ENCODE measurements around the gene BEND6. TPM values are rescaled to one million over a fixed set of nuclear protein-coding genes. Genes with fewer than 3 reads are reported as not detected.
"Not testable (repeated sequence)": the region's sequence is repeated elsewhere in the genome, so short reads cannot be mapped to it uniquely, and the experiment has no call there.

The BEND6 gene
- total RNA-seq, 1 experiment from 2014 or later: not detected

DNA sequence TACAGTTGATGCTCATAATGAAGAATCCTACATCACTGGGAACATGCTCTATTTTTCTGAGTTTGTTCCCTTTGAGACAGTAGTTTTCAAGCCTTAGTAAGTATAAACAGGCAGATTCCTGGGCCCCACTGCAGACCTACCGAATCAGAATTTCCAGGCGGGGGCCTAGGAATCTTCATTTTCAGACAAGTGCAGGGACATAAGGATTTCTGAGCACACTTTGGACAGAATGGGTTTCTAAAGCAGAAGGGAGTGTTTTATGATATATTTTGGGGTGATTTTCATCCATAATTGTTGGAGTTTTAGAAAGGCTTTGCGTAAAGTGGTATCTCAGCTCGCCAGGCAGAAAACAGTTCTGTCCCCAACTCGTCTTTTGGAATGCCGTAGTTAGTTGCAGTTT, 93.0 kb downstream of the BEND6 start:
- H3K9me3 Mint-ChIP-seq (ENCODE audit: unreplicated experiment); H3K27me3 Mint-ChIP-seq (ENCODE audit: insufficient read depth, unreplicated experiment); DNase-seq; H3K4me1 ChIP-seq; H3K27me3 ChIP-seq (replicated peaks; ENCODE audit: control insufficient read depth, insufficient read depth, low read length); BruUV-seq (replicated peaks); H3K4me1 Mint-ChIP-seq (ENCODE audit: low read depth, unreplicated experiment); H3K36me3 ChIP-seq (ENCODE audit: control insufficient read depth, insufficient read depth, low read length); CTCF ChIA-PET; H3K27ac Mint-ChIP-seq (ENCODE audit: unreplicated experiment); H3K9me3 ChIP-seq; H3K4me3 ChIP-seq (ENCODE audit: low read depth, low read length); POLR2A ChIA-PET: not testable (repeated sequence)
- peak overlapping the region; percentile 8 for H3K4me3 Mint-ChIP-seq (ENCODE audit: unreplicated experiment)
- H3K36me3 Mint-ChIP-seq (ENCODE audit: insufficient read depth, unreplicated experiment): peaks cover 23% of the 10 kb centered on the region
- intact Hi-C loops (cut with micrococcal nuclease; ENCODE audit: unreplicated experiment): loop anchor here (2.0 to 5.0 kb wide), 2 partner anchors 39 to 125 kb away; partner anchors contain the start of gene BAG2

DNA sequence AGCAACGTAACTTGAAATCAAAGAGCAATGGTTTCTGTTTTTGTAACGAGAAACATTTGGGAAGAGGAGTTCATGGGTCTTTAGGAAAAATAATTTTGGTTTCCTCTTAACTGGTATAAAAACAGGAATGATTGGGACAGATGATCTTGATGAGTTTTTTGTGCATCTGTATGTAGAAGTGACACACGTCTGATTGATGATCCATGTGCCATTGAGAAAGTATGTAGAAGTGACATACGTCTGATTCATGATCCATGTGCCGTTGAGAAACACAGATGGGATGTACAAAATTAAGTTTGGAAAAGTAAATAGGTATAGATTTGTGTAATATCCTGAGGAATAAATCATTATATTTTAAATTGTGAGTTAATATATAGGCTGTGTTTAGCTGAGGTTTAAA, 93.7 kb downstream of the BEND6 start:
- H3K4me3 ChIP-seq (ENCODE audit: low read depth, low read length): no peak overlapping the region
- no peak for DNase-seq
- Mint-ChIP-seq H3K9me3 (ENCODE audit: unreplicated experiment) (no peaks in the 10 kb centered on the region), H3K36me3 (ENCODE audit: insufficient read depth, unreplicated experiment) (peaks cover 29% of the 10 kb centered on the region), H3K4me1 (ENCODE audit: low read depth, unreplicated experiment) (no peaks in the 10 kb centered on the region), H3K27ac (ENCODE audit: unreplicated experiment) (no peak overlapping the region), H3K27me3 (ENCODE audit: insufficient read depth, unreplicated experiment) (peaks cover 4% of the 10 kb centered on the region), H3K4me3 (ENCODE audit: unreplicated experiment) (no peak overlapping the region)
- no peaks in the 10 kb centered on the region for H3K9me3 ChIP-seq
- H3K4me1 ChIP-seq: 0 out of 2 replicates have a peak, but pooled peaks cover 5% of the 10 kb centered on the region
- H3K27me3 ChIP-seq (replicated peaks; ENCODE audit: control insufficient read depth, insufficient read depth, low read length): no peaks in the 10 kb centered on the region
- no peaks in the 10 kb centered on the region for H3K36me3 ChIP-seq (ENCODE audit: control insufficient read depth, insufficient read depth, low read length)
- intact Hi-C loops (cut with micrococcal nuclease; ENCODE audit: unreplicated experiment): loop anchor here (5.0 kb wide), 1 partner anchor 39 kb away; no protein-coding TSS in a partner anchor
- TF ChIP-seq, protein P1, sequence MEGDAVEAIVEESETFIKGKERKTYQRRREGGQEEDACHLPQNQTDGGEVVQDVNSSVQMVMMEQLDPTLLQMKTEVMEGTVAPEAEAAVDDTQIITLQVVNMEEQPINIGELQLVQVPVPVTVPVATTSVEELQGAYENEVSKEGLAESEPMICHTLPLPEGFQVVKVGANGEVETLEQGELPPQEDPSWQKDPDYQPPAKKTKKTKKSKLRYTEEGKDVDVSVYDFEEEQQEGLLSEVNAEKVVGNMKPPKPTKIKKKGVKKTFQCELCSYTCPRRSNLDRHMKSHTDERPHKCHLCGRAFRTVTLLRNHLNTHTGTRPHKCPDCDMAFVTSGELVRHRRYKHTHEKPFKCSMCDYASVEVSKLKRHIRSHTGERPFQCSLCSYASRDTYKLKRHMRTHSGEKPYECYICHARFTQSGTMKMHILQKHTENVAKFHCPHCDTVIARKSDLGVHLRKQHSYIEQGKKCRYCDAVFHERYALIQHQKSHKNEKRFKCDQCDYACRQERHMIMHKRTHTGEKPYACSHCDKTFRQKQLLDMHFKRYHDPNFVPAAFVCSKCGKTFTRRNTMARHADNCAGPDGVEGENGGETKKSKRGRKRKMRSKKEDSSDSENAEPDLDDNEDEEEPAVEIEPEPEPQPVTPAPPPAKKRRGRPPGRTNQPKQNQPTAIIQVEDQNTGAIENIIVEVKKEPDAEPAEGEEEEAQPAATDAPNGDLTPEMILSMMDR (IDR thresholded peaks at IDR 0.05; ENCODE audit: insufficient read depth in 1 of 2, low read depth in 1 of 2, low read length in 1 of 2, severe bottlenecking in 1 of 2, unreplicated experiment in 1 of 2): no peak
- no TSS peak for BruUV-seq (replicated peaks)
- ChIA-PET POLR2A (no interaction called here), CTCF (no interaction called here)

DNA sequence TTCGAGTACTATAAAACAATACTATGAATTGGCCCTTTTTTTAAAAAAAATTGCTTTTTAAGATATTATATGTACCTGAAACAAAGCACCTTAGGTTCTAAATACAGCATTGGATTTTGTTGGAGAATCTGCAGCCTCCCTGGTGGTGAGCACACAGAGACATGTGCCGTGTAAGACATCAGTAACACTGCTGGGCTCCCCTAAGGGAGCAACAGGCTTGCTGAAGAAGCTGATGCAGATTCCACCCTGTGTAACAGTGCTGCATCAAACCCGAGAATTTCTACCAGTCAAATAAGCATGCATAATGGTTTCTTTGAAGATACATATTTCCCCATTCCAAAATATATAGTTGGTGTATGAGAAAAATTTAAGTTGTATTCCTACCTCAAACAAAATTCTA, 108.9 kb downstream of the BEND6 start:
- Histone ChIP-seq H3K36me3 (ENCODE audit: control insufficient read depth, insufficient read depth, low read length) (no peaks in the 10 kb centered on the region), H3K4me1 (no peaks in the 10 kb centered on the region), H3K4me3 (ENCODE audit: low read depth, low read length) (no peak overlapping the region), H3K27me3 (replicated peaks; ENCODE audit: control insufficient read depth, insufficient read depth, low read length) (no peaks in the 10 kb centered on the region), H3K9me3 (no peaks in the 10 kb centered on the region)
- H3K27me3 Mint-ChIP-seq (ENCODE audit: insufficient read depth, unreplicated experiment): no peaks in the 10 kb centered on the region
- DNase-seq: no peak
- peaks cover 25% of the 10 kb centered on the region for H3K36me3 Mint-ChIP-seq (ENCODE audit: insufficient read depth, unreplicated experiment)
- POLR2A ChIA-PET: no interaction called here
- TF ChIP-seq, protein P1 (IDR thresholded peaks at IDR 0.05; ENCODE audit: insufficient read depth in 1 of 2, low read depth in 1 of 2, low read length in 1 of 2, severe bottlenecking in 1 of 2, unreplicated experiment in 1 of 2): no peak
- no peak overlapping the region for H3K27ac Mint-ChIP-seq (ENCODE audit: unreplicated experiment)
- intact Hi-C loops (cut with micrococcal nuclease; ENCODE audit: unreplicated experiment): no loop called here
- no peak overlapping the region for H3K4me3 Mint-ChIP-seq (ENCODE audit: unreplicated experiment)
- no peaks in the 10 kb centered on the region for H3K4me1 Mint-ChIP-seq (ENCODE audit: low read depth, unreplicated experiment)
- BruUV-seq (replicated peaks): no TSS peak
- no peaks in the 10 kb centered on the region for H3K9me3 Mint-ChIP-seq (ENCODE audit: unreplicated experiment)
- CTCF ChIA-PET: no interaction called here

DNA sequence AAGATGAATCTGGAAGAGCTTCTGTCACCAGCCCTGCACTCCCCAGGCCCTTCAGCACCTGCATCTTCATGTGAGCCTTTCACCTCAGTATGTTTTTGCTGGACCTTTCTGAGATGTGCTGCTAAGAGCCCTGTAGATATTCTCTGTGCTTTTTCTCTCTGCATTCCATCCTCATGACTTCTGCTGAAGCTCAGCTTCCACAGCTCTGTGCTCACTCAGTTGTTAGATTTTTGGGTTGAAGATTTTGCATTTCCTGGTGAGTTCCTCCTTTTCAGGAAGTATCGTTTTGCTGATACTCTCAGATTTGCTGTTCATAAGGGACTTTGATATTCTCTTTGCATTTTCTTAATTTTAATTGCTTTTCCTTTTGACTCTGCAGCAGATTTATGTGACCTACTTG, 109.9 kb downstream of the BEND6 start:
- Mint-ChIP-seq H3K9me3 (ENCODE audit: unreplicated experiment) (no peaks in the 10 kb centered on the region), H3K4me1 (ENCODE audit: low read depth, unreplicated experiment) (no peaks in the 10 kb centered on the region), H3K27ac (ENCODE audit: unreplicated experiment) (no peak overlapping the region), H3K4me3 (ENCODE audit: unreplicated experiment) (no peak overlapping the region), H3K27me3 (ENCODE audit: insufficient read depth, unreplicated experiment) (no peaks in the 10 kb centered on the region), H3K36me3 (ENCODE audit: insufficient read depth, unreplicated experiment) (peaks cover 25% of the 10 kb centered on the region)
- ChIA-PET POLR2A (no interaction called here), CTCF (no interaction called here)
- H3K4me3 ChIP-seq (ENCODE audit: low read depth, low read length): no peak overlapping the region
- H3K36me3 ChIP-seq (ENCODE audit: control insufficient read depth, insufficient read depth, low read length): no peaks in the 10 kb centered on the region
- H3K27me3 ChIP-seq (replicated peaks; ENCODE audit: control insufficient read depth, insufficient read depth, low read length): no peaks in the 10 kb centered on the region
- H3K9me3 ChIP-seq: no peaks in the 10 kb centered on the region
- H3K4me1 ChIP-seq: peaks cover 6% of the 10 kb centered on the region; the same call in 1 of the 2 replicates
- DNase-seq: no peak
- intact Hi-C loops (cut with micrococcal nuclease; ENCODE audit: unreplicated experiment): no loop called here
- BruUV-seq (replicated peaks): no TSS peak
- TF ChIP-seq, protein P1 (IDR thresholded peaks at IDR 0.05; ENCODE audit: insufficient read depth in 1 of 2, low read depth in 1 of 2, low read length in 1 of 2, severe bottlenecking in 1 of 2, unreplicated experiment in 1 of 2): no peak

Data from Caco-2 (cell line).